ENCODE measurements around the gene DCC. TPM values are rescaled to one million over a fixed set of nuclear protein-coding genes. Genes with fewer than 3 reads are reported as not detected.

Gene DCC
- total and polyA plus RNA-seq, 2 of the 8 experiments (the other 6 are each of a cell fraction or from before 2014, with no cell fraction given): 0.14 to 1.4 TPM

GRCh38 chr18:52746986-52747385 lies 407.0 kb downstream of the DCC start:
- FAIRE-seq: no peak
- Histone ChIP-seq H2BK120ac (replicated peaks; ENCODE audit: low read depth, low read length) (no peak overlapping the region), H3K27ac (ENCODE audit: low read depth, low read length) (no peak overlapping the region), H2AFZ (ENCODE audit: low read length) (no peak overlapping the region), H3K4me1 (replicated peaks in 1 of 4; ENCODE audit: control insufficient read depth in 3 of 4, insufficient read depth in 4 of 4, low read length in 3 of 4) (no peaks in the 10 kb centered on the region), H4K91ac (replicated peaks; ENCODE audit: insufficient read length, low read length) (no peak overlapping the region), H2AK5ac (ENCODE audit: low read depth, low read length) (no peak overlapping the region), H3K9me3 (ENCODE audit: insufficient read depth in 2 of 2, low read depth in 1 of 2, low read length in 1 of 2) (no peaks in the 10 kb centered on the region), H3K14ac (ENCODE audit: insufficient read length) (no peak overlapping the region), H2BK20ac (ENCODE audit: low read length) (no peak overlapping the region), H3K79me1 (ENCODE audit: low read depth, low read length) (no peaks in the 10 kb centered on the region), H3K4me2 (ENCODE audit: insufficient read depth in 1 of 2, low read depth in 2 of 2, low read length in 2 of 2) (no peak overlapping the region), H2BK5ac (ENCODE audit: low read depth, low read length) (no peak overlapping the region), H4K20me1 (replicated peaks in 1 of 2; ENCODE audit: control insufficient read depth in 1 of 2, insufficient read depth in 2 of 2, low read length in 2 of 2) (no peaks in the 10 kb centered on the region), H4K5ac (ENCODE audit: insufficient read length, low read depth, low read length) (no peak overlapping the region), H3K23ac (ENCODE audit: insufficient read length) (no peak overlapping the region), H3K79me2 (ENCODE audit: control insufficient read depth in 1 of 2, insufficient read depth in 2 of 2, low read length in 2 of 2) (no peaks in the 10 kb centered on the region), H3K56ac (replicated peaks; ENCODE audit: insufficient read length, low read depth, low read length) (no peak overlapping the region), H3K23me2 (ENCODE audit: low read depth, low read length) (no peaks in the 10 kb centered on the region), H3K27me3 (replicated peaks in 1 of 4; ENCODE audit: control insufficient read depth in 3 of 4, extremely low read depth in 1 of 4, insufficient read depth in 3 of 4, low read length in 3 of 4) (no peaks in the 10 kb centered on the region), H2BK12ac (ENCODE audit: low read depth, low read length) (no peak overlapping the region), H2BK15ac (ENCODE audit: low read length) (no peak overlapping the region), H3K4ac (replicated peaks; ENCODE audit: insufficient read length, low read depth, low read length) (no peak overlapping the region), H4K8ac (ENCODE audit: extremely low read depth, insufficient read depth, low read length) (no peak overlapping the region), H3K18ac (ENCODE audit: extremely low read depth, low read length) (no peak overlapping the region), H3K36me3 (ENCODE audit: control insufficient read depth in 2 of 4, insufficient read depth in 4 of 4, low read length in 3 of 4) (no peaks in the 10 kb centered on the region), H3K9ac (replicated peaks in 1 of 4; ENCODE audit: extremely low read depth in 1 of 4, low read depth in 3 of 4, low read length in 3 of 4) (no peak overlapping the region), H3K4me3 (ENCODE audit: extremely low read depth in 1 of 4, insufficient read depth in 2 of 4, low read depth in 3 of 4, low read length in 4 of 4) (no peak overlapping the region)
- no peak for DNase-seq (ENCODE audit: low read depth in 1 of 2, low spot score in 2 of 2)
- WGBS, 2 experiments (ENCODE audit: extremely low coverage in 1 of 2, insufficient coverage in 1 of 2, insufficient read length in 1 of 2, insufficient replicate concordance in 2 of 2, low coverage in 1 of 2, low lambda C conversion rate in 2 of 2, missing lambda C conversion rate in 1 of 2): 92% methylated on average over 2 of the region's 2 CpGs; no CpG with 5 or more reads in 1 of the 2 experiments
- CTCF ChIA-PET (ENCODE audit: partially characterized antibody): no interaction called here
- POLR2A ChIA-PET (ENCODE audit: partially characterized antibody): no interaction called here
- TF ChIP-seq POLR2A (IDR thresholded peaks at IDR 0.05; ENCODE audit: control extremely low read depth in 1 of 2, low read depth in 2 of 2, low read length in 2 of 2): no peak
- no peak for TF ChIP-seq SAP30 (IDR thresholded peaks at IDR 0.05; ENCODE audit: insufficient read depth, insufficient replicate concordance, low read length)
- TF ChIP-seq TBP (IDR thresholded peaks at IDR 0.05; ENCODE audit: low read depth, low read length): no peak
- no peak for TF ChIP-seq KDM5A (IDR thresholded peaks at IDR 0.05; ENCODE audit: low read length)
- TF ChIP-seq CTBP2 (IDR thresholded peaks at IDR 0.05; ENCODE audit: borderline replicate concordance, insufficient read depth, insufficient read length, low read length): no peak
- TF ChIP-seq, protein P1, sequence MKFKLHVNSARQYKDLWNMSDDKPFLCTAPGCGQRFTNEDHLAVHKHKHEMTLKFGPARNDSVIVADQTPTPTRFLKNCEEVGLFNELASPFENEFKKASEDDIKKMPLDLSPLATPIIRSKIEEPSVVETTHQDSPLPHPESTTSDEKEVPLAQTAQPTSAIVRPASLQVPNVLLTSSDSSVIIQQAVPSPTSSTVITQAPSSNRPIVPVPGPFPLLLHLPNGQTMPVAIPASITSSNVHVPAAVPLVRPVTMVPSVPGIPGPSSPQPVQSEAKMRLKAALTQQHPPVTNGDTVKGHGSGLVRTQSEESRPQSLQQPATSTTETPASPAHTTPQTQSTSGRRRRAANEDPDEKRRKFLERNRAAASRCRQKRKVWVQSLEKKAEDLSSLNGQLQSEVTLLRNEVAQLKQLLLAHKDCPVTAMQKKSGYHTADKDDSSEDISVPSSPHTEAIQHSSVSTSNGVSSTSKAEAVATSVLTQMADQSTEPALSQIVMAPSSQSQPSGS (IDR thresholded peaks at IDR 0.05; ENCODE audit: low read length): no peak

Measured in H1 (cell line).